Left ventricle myocardium inferior (tissue), 1 donor: ENCODE results near the gene AHNAK. TPM values are rescaled to one million over a fixed set of nuclear protein-coding genes. Genes with fewer than 3 reads are reported as not detected.

ENCODE experiments used
- DNase-seq: peaks from one replicate; pipeline ENCODE4 v3.0.0-alpha.2; 2020
- H3K27ac ChIP-seq: fragments of 200-600 bp; replicated peaks from 2 replicates; pipeline ENCODE4 v1.8.0; 2021
- H3K27me3 ChIP-seq: fragments of 200-600 bp; 2 replicates; pipeline ENCODE4 v1.8.0; 2021; ENCODE audit warnings: low read depth
- H3K36me3 ChIP-seq: fragments of 200-600 bp; 2 replicates; pipeline ENCODE4 v1.8.0; 2021
- H3K4me1 ChIP-seq: fragments of 200-600 bp; 2 replicates; pipeline ENCODE4 v1.8.0; 2021
- H3K4me3 ChIP-seq: fragments of 200-600 bp; 2 replicates; pipeline ENCODE4 v1.8.0; 2021; ENCODE audit warnings: mild to moderate bottlenecking, moderate library complexity
- H3K9me3 ChIP-seq: fragments of 200-600 bp; replicated peaks from 2 replicates; pipeline ENCODE4 v1.8.0; 2021
- intact Hi-C: fragments of 100-400 bp; cut with micrococcal nuclease; formaldehyde crosslinking; loops from one replicate; pipeline ENCODE4 v1.11.0; 2022
- total RNA-seq: library from RNA; stranded (reverse); fragmentation: NEBNext Ultra II Directional; extraction: Animal tissue kit (Norgen Biotek cat#: 25700); gene quantifications from one replicate; pipeline ENCODE4 v1.2.1, GENCODE V29; 2021
- TF ChIP-seq, protein P1 (sequence below): fragments of 200-600 bp; IDR thresholded peaks from 2 replicates; pipeline ENCODE4 v1.8.0; 2021; ENCODE audit warnings: antibody characterized with exemption, mild to moderate bottlenecking, borderline replicate concordance
- donor health status: DM: no; HTN: yes; CAD: no; lungs with severe emphysema.

Gene AHNAK
- total RNA-seq, 1 donor from 2014 or later = 290 TPM

DNA sequence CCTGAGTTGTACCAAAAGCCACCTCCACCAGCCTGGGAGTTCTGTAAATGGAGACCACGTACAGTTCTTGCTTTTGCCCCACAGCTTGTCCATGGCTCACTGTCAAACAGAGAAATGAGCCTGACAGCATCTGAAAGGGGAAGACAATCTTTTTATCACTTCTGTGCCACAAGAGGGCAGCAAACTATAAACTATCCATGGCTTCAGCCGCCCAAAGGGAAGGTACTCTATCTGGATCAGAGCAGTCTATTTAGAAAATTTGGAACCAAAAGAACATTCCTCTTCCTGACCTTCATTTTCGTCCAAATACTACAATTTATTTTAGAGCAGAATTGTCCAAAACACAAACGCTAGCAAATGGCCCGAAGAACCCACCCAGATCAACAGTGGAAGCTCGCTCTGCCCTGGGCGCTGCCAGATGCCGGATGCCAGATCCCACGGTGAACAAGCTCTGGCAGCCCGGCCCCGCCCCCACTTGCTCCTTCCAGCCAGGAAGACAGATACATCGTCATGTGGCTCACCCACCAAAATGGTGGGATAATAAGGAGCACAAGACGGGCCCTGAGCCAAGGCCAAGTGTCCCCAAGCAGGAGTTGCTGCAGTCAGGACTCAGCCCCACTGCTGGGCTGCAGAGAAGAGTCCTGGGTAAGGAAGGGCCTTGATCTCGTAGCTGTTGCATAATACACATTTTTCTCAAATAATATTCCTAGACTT, 151.6 kb downstream of the AHNAK start:
- DNase-seq = peak; percentile 79
- Histone ChIP-seq H3K4me1 (peaks cover 49% of the 10 kb centered on the region), H3K4me3 (peak overlapping the region; percentile 54), H3K36me3 (no peaks in the 10 kb centered on the region), H3K27me3 (no peaks in the 10 kb centered on the region), H3K9me3 (no peaks in the 10 kb centered on the region), H3K27ac (peak overlapping the region; percentile 71)
- TF ChIP-seq, protein P1, sequence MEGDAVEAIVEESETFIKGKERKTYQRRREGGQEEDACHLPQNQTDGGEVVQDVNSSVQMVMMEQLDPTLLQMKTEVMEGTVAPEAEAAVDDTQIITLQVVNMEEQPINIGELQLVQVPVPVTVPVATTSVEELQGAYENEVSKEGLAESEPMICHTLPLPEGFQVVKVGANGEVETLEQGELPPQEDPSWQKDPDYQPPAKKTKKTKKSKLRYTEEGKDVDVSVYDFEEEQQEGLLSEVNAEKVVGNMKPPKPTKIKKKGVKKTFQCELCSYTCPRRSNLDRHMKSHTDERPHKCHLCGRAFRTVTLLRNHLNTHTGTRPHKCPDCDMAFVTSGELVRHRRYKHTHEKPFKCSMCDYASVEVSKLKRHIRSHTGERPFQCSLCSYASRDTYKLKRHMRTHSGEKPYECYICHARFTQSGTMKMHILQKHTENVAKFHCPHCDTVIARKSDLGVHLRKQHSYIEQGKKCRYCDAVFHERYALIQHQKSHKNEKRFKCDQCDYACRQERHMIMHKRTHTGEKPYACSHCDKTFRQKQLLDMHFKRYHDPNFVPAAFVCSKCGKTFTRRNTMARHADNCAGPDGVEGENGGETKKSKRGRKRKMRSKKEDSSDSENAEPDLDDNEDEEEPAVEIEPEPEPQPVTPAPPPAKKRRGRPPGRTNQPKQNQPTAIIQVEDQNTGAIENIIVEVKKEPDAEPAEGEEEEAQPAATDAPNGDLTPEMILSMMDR = peak; percentile 76
- intact Hi-C loops = loop anchor here (10.0 kb wide), 1 partner anchor 150 kb away; the partner anchor contains the start of gene AHNAK

DNA sequence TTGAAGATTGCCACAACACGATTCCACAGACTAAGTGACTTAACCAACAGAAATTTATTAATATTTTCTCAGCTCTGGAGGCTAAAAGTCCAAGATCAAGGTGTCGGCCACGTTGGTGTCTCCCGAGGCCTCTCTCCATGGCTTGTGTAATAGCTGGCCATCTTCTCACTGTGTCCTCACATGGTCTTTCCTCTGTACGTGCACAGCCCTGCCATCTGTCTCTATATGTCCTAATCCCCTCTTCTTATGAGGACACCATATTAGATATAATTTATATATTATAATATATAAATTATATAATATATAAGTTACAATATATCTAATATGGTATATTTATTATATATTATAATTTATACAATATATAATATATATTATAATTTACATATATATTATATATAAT, 152.9 kb downstream of the AHNAK start:
- H3K27me3 ChIP-seq = no peaks in the 10 kb centered on the region
- no peaks in the 10 kb centered on the region for H3K36me3 ChIP-seq
- intact Hi-C loops = loop anchor here (10.0 kb wide), 1 partner anchor 151 kb away; the partner anchor contains the start of gene AHNAK
- H3K4me1 ChIP-seq = peaks cover 36% of the 10 kb centered on the region
- DNase-seq = no peak
- H3K27ac ChIP-seq = no peak overlapping the region
- no peak overlapping the region for H3K4me3 ChIP-seq
- no peaks in the 10 kb centered on the region for H3K9me3 ChIP-seq
- TF ChIP-seq, protein P1 = no peak

DNA sequence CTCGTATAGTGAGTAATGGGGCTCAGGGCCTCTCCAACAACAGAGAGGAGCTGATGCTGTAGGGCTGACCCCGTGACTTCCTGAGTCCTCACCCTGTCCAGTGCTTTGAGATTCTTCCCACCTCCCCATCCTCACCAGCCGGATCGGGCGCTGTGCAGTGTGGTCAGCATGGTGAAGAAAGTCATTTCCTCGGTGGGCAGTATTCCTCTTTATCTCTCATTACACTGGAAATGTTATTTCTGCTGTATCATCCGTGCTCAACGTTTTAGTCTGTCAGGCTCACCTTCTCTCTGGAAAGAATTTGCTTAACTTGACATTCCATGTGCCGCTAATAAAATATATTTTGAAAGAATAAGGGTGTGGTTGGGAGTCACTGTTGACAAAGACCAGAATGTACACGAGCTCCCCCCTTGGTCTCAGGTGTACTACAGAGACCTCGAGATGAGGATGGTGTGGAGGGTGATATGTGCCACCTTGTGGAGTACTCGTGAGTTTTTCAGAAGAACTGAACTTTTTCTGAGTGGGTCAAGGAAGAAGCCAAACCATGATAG, 153.5 kb downstream of the AHNAK start:
- Histone ChIP-seq H3K4me1 (peaks cover 30% of the 10 kb centered on the region), H3K27me3 (no peaks in the 10 kb centered on the region), H3K9me3 (no peaks in the 10 kb centered on the region), H3K27ac (no peak overlapping the region), H3K36me3 (no peaks in the 10 kb centered on the region), H3K4me3 (no peak overlapping the region)
- TF ChIP-seq, protein P1 = no peak
- no peak for DNase-seq
- intact Hi-C loops = loop anchor here (10.0 kb wide), 1 partner anchor 152 kb away; the partner anchor contains the start of gene AHNAK

DNA sequence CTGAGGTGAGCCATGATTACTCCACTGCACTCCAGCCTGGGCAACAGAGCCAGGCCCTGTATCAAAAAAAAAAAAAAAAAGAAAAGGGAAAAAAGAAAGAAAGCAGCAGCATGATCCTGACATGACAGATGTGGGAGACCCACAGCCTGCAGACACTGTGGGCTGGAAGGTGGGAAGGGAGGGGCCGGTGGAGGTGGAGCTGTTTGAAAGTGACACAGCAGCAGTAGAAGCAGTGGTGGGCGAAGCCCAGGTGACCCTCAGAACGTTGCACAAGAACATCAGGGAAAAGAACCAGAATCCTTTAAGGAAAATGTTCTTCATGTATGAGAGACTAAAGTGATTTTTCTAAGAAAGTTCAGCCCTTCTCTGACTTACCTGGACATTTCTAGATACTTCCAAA, 154.1 kb downstream of the AHNAK start:
- peaks cover 24% of the 10 kb centered on the region for H3K4me1 ChIP-seq
- TF ChIP-seq, protein P1 = no peak
- no peaks in the 10 kb centered on the region for H3K9me3 ChIP-seq
- H3K27ac ChIP-seq = no peak overlapping the region
- no peak overlapping the region for H3K4me3 ChIP-seq
- H3K36me3 ChIP-seq = no peaks in the 10 kb centered on the region
- no peaks in the 10 kb centered on the region for H3K27me3 ChIP-seq
- intact Hi-C loops = loop anchor here (10.0 kb wide), 1 partner anchor 152 kb away; the partner anchor contains the start of gene AHNAK
- DNase-seq = no peak

DNA sequence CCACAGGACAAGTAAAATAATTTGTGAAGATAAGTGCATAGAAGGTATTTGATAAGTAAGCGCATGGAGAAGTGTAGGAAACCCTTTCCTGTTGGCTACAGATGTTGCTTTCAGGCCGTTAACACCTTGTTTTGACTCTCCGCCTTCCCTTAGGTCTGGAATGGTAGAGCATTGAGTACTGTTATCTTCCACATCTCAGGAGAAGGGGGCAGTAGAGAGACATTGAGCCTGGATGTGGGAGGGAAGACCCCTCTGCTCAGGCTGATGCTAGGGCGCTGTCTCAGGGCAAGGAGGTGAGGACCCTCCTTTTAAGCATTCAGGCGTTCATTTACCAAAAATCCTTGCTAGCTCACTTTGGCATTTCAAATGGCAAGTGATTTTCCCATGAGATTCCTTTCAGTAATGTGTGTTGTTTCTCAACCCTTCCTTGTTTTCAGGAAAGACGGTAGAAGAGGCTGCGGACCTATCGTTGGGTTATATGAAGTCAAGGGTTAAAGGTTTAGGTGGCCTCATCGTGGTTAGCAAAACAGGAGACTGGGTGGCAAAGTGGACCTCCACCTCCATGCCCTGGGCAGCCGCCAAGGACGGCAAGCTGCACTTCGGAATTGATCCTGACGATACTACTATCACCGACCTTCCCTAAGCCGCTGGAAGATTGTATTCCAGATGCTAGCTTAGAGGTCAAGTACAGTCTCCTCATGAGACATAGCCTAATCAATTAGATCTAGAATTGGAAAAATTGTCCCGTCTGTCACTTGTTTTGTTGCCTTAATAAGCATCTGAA, 154.8 kb downstream of the AHNAK start:
- no peaks in the 10 kb centered on the region for H3K27me3 ChIP-seq
- no peak overlapping the region for H3K4me3 ChIP-seq
- peaks cover 17% of the 10 kb centered on the region for H3K4me1 ChIP-seq
- DNase-seq = no peak
- H3K9me3 ChIP-seq = no peaks in the 10 kb centered on the region
- H3K27ac ChIP-seq = no peak overlapping the region
- intact Hi-C loops = loop anchor here (10.0 kb wide), 1 partner anchor 153 kb away; the partner anchor contains the start of gene AHNAK
- TF ChIP-seq, protein P1 = no peak
- no peaks in the 10 kb centered on the region for H3K36me3 ChIP-seq
